Glomerular endothelial cell (primary cell): Measurements from ENCODE around the gene URB1. TPM values are rescaled to one million over a fixed set of nuclear protein-coding genes. Genes with fewer than 3 reads are reported as not detected.

Experiments used
- total RNA-seq: library from RNA; depleted of rRNA; stranded (reverse); fragments of >200 nt; gene quantifications from 2 replicates; pipeline ENCODE4 v1.2.3, GENCODE V29; 2015

URB1 gene
- total RNA-seq, 1 donor from 2014 or later, result 20.2 TPM

Other genes with a start within 250 kb of the URB1 start
- gene MIS18A, start 114.0 kb downstream of the URB1 start, total RNA-seq, result 4.6 and 7.8 TPM in 2 replicates
- gene MRAP, start 94.2 kb downstream of the URB1 start, total RNA-seq, result not detected in 2 replicates
- 36.1 and 41.2 TPM in 2 replicates for gene EVA1C, start 19.7 kb upstream of the URB1 start, total RNA-seq
- 0.06 TPM in 1 of 2 replicates, not detected in the other for gene TCP10L, start 192.5 kb upstream of the URB1 start, total RNA-seq
- 27.6 and 37.6 TPM in 2 replicates for gene CFAP298, start 219.4 kb upstream of the URB1 start, total RNA-seq